ENCODE results near the gene EPHA1. TPM values are rescaled to one million over a fixed set of nuclear protein-coding genes. Genes with fewer than 3 reads are reported as not detected.
"Not testable (repeated sequence)": the region's sequence is repeated elsewhere in the genome, so short reads cannot be mapped to it uniquely, and the experiment has no call there.

EPHA1 gene
- total RNA-seq, 1 donor from 2014 or later: 0.07 TPM

DNA sequence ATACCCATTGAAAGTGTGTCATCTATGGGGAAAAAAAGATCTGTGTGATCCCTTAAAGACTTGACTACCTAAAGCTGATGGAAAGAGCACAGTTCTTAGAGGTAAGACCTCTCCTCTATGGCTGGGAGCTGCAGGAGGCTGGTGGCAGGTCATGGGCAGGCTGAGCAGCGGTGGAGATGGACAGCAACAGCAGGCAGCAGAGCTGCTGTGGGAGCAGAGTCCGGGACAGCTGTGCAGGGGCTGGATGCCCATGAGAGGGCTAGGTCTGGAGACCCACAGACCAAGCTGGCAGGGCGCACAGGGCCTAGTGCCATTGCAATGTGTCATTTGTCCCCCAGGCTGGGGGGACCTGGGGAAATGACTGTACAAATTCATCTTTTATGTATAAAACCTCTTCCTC, 13.4 kb upstream of the EPHA1 start:
- Mint-ChIP-seq H3K9me3 (no peaks in the 10 kb centered on the region), H3K27ac (no peak overlapping the region), H3K4me1 (ENCODE audit: low read depth) (peaks cover 5% of the 10 kb centered on the region), H3K36me3 (ENCODE audit: low read depth) (no peaks in the 10 kb centered on the region), H3K4me3 (ENCODE audit: low read depth) (no peak overlapping the region), H3K27me3 (ENCODE audit: low read depth) (peaks cover 12% of the 10 kb centered on the region)
- DNase-seq (ENCODE audit: low spot score): no peak
- intact Hi-C loops (cut with micrococcal nuclease): no loop called here

DNA sequence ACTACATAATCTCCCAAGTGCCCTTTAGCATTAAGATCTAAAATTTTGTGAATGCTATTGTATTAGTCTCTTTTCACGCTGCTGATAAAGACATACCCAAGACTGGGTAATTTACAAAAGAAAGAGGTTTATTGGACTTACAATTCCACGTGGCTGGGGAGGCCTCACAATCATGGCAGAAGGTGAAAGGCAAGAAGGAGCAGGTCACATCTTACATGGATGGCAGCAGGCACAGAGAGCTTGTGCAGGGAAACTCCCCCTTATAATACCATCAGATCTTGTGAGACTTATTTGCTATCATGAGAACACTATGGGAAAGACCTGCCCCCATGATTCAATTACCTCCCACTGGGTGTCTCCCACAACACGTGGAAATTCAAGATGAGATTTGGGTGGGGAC, 12.0 kb upstream of the EPHA1 start:
- H3K4me1 Mint-ChIP-seq (ENCODE audit: low read depth); H3K9me3 Mint-ChIP-seq; H3K36me3 Mint-ChIP-seq (ENCODE audit: low read depth); intact Hi-C loops (cut with micrococcal nuclease); H3K27ac Mint-ChIP-seq; H3K4me3 Mint-ChIP-seq (ENCODE audit: low read depth); DNase-seq (ENCODE audit: low spot score): not testable (repeated sequence)
- H3K27me3 Mint-ChIP-seq (ENCODE audit: low read depth): peaks cover 17% of the 10 kb centered on the region

DNA sequence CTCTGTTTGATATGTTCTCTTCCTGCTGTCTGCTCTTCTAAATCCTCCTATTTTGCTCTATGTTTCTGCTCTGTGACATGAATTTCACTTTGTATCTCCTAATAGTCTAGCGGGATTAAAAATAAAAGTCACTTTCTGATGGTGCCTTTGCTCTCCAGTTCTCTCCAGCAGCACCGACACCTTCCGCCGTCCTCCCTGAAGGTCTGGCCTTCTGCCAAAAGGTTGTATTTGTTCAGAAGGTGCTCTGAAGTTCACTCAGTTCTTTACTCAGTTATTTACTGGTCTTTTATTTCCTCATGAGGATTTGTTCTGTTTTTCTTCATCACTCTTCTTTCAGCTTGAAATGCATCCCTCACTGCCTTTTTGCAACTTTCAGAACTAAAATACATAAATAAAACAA, 11.2 kb upstream of the EPHA1 start:
- H3K4me3 Mint-ChIP-seq (ENCODE audit: low read depth): no peak overlapping the region
- H3K4me1 Mint-ChIP-seq (ENCODE audit: low read depth): no peaks in the 10 kb centered on the region
- no peak overlapping the region for H3K27ac Mint-ChIP-seq
- no peak for DNase-seq (ENCODE audit: low spot score)
- peaks cover 21% of the 10 kb centered on the region for H3K27me3 Mint-ChIP-seq (ENCODE audit: low read depth)
- H3K9me3 Mint-ChIP-seq: no peaks in the 10 kb centered on the region
- H3K36me3 Mint-ChIP-seq (ENCODE audit: low read depth): no peaks in the 10 kb centered on the region
- intact Hi-C loops (cut with micrococcal nuclease): no loop called here

DNA sequence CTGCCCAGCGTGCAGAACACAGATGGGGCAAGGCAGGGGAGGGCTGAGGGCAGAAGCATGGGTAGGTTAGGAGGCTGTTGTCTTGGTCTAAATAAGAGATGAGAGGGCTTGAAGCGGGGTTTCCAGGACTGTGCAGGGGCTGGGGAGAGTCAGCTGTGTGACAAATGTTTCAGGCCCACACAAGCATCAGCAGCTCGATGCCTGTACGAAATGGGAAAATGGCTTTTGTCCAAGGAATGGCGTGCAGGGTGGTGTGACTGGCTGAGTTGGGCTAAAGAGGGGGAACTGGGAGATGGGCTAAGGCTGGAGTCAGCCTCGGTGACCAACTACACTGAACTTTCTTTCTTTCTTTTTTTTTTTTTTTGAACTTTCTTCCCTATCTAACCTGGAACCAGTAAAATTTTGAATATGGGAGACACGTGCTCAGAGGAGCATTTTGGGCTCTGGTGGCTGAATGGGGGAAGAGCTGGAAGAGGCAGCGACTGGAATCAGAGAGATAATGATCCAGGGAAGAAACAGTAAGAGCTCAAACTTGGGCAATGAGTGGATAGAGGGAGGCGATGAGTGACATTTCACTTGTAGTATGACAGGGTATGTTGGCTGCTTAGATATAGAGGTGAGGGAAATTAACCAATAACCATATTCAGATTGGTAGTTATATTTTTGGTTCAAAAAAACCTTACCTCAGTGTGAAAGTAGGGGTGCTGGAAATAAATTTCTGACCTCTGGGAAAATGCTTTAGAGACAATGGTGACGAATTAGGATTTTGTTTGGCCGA, 10.2 kb upstream of the EPHA1 start:
- H3K27ac Mint-ChIP-seq: no peak overlapping the region
- peaks cover 25% of the 10 kb centered on the region for H3K27me3 Mint-ChIP-seq (ENCODE audit: low read depth)
- H3K4me3 Mint-ChIP-seq (ENCODE audit: low read depth): no peak overlapping the region
- no peaks in the 10 kb centered on the region for H3K9me3 Mint-ChIP-seq
- H3K36me3 Mint-ChIP-seq (ENCODE audit: low read depth): no peaks in the 10 kb centered on the region
- DNase-seq (ENCODE audit: low spot score): no peak
- intact Hi-C loops (cut with micrococcal nuclease): no loop called here
- no peaks in the 10 kb centered on the region for H3K4me1 Mint-ChIP-seq (ENCODE audit: low read depth)

DNA sequence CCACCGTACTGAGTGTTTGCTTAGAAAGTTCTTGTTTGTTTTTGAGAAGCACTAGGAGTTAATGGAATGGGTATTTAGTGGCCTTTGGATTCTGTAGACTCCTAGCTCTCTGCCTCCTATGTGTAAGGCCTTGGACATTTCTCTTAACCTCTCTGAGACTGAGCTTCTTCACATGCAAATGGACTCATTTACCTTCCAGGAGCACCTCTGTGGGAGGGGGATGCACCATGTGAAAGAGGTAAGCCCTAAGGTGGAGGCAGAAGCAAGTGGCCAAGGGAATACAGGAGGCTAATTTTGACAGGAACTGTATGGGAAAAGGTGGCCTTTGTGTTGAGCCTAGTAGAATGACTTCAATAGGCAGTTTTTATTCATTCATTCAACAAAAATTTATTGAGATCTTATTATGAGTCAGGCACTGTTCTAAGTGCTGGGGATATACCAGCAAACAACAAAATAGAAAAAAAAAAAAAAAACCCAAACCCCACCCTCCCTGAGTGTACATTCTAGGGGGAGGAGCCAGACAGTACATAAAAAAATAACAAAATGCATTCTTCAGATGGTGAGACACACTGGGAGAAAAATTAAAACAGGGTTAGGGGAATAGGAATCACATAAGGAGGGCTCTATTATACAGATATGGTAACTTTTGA, 9.2 kb upstream of the EPHA1 start:
- no peak for DNase-seq (ENCODE audit: low spot score)
- H3K4me3 Mint-ChIP-seq (ENCODE audit: low read depth): no peak overlapping the region
- intact Hi-C loops (cut with micrococcal nuclease): loop anchor here (2.0 kb wide), 1 partner anchor 37 kb away; the partner anchor contains the start of gene ZYX
- peaks cover 25% of the 10 kb centered on the region for H3K27me3 Mint-ChIP-seq (ENCODE audit: low read depth)
- H3K9me3 Mint-ChIP-seq: no peaks in the 10 kb centered on the region
- no peak overlapping the region for H3K27ac Mint-ChIP-seq
- H3K4me1 Mint-ChIP-seq (ENCODE audit: low read depth): no peaks in the 10 kb centered on the region
- H3K36me3 Mint-ChIP-seq (ENCODE audit: low read depth): no peaks in the 10 kb centered on the region

DNA sequence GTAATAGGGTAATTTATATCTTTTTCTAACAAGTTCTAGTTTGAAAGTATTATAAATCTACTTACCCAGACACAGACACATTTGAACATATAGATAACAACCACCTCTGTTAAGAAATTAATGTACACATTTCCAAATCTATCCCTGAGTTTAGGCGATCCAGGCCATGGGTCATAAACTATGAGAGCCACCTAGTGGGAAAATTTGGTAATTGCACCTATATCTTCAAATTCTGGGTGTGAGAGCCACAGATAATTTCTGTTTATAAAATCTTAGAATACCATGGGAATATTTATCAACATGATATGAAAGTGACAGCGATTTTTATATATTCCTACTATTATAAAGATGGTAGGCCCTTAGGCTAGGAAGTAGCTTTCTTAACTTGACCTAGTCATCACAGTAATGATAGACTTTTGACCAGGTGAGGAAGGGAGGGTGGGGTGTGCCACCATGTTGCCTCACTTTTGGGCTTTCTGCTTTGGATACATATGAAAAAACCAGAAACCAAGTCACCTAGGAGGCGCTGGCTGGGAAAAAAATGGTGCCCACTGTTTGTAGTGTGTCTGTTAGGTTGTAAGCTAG, 8.0 kb upstream of the EPHA1 start:
- no peak overlapping the region for H3K27ac Mint-ChIP-seq
- H3K4me1 Mint-ChIP-seq (ENCODE audit: low read depth): no peaks in the 10 kb centered on the region
- intact Hi-C loops (cut with micrococcal nuclease): loop anchor here (1.0 to 2.0 kb wide), 3 partner anchors 36 to 408 kb away; partner anchors contain the start of gene ZYX
- H3K9me3 Mint-ChIP-seq: no peaks in the 10 kb centered on the region
- H3K27me3 Mint-ChIP-seq (ENCODE audit: low read depth): peaks cover 26% of the 10 kb centered on the region
- DNase-seq (ENCODE audit: low spot score): no peak
- H3K4me3 Mint-ChIP-seq (ENCODE audit: low read depth): no peak overlapping the region
- H3K36me3 Mint-ChIP-seq (ENCODE audit: low read depth): no peaks in the 10 kb centered on the region

DNA sequence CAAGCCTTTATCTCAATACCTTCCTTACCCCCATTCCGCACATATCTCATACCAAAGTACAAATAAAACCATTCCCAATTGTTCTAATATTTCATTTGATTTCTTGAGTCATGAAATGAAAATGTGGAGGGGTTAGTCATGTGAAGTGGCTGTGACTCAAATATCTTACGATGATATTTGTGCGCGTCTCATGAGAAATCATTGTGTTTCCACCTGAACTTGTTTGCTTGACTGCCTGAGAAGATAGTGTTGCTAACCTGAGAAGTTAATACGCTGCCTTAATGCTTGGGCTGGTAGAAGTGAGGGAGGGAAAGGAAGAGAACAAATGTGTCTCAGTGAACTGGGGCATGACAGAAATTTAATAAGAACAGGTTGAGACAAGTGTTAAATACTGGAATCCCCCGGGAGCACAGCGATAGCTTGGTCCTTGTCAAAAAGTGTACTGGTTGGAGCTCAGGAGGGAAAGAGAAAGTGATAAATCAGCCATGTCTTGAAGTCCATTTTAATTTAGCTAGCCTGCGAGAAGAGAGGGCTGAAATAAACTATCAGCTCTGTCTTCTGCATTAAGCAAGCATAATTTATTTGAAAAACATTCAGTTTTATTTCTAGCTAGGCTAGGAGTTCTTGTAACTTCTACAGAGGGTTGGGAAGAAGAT, 7.2 kb upstream of the EPHA1 start:
- no peak overlapping the region for H3K4me3 Mint-ChIP-seq (ENCODE audit: low read depth)
- H3K36me3 Mint-ChIP-seq (ENCODE audit: low read depth): no peaks in the 10 kb centered on the region
- DNase-seq (ENCODE audit: low spot score): no peak
- peaks cover 26% of the 10 kb centered on the region for H3K27me3 Mint-ChIP-seq (ENCODE audit: low read depth)
- intact Hi-C loops (cut with micrococcal nuclease): loop anchor here (1.0 to 2.0 kb wide), 3 partner anchors 35 to 408 kb away; partner anchors contain the start of gene ZYX
- H3K27ac Mint-ChIP-seq: no peak overlapping the region
- H3K9me3 Mint-ChIP-seq: no peaks in the 10 kb centered on the region
- H3K4me1 Mint-ChIP-seq (ENCODE audit: low read depth): no peaks in the 10 kb centered on the region

DNA sequence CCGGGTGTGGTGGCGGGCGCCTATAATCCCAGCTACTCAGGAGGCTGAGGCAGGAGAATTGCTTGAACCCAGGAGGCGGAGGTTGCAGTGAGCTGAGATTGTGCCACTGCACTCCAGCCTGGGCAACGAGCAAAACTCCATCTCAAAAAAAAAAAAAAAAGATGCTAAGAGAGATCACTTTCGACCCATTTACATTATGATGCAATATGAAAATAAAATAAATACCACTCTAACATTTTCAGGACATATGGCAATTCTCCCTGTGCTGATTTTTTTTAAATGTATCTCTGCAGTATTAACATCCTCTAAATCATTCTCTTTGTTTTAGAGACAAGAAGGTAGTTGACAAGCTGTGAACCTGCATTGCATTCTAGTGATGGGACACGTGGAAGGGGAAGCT, 6.6 kb upstream of the EPHA1 start:
- H3K9me3 Mint-ChIP-seq; H3K27ac Mint-ChIP-seq; DNase-seq (ENCODE audit: low spot score); H3K4me3 Mint-ChIP-seq (ENCODE audit: low read depth); H3K4me1 Mint-ChIP-seq (ENCODE audit: low read depth); H3K36me3 Mint-ChIP-seq (ENCODE audit: low read depth); intact Hi-C loops (cut with micrococcal nuclease): not testable (repeated sequence)
- peaks cover 30% of the 10 kb centered on the region for H3K27me3 Mint-ChIP-seq (ENCODE audit: low read depth)

DNA sequence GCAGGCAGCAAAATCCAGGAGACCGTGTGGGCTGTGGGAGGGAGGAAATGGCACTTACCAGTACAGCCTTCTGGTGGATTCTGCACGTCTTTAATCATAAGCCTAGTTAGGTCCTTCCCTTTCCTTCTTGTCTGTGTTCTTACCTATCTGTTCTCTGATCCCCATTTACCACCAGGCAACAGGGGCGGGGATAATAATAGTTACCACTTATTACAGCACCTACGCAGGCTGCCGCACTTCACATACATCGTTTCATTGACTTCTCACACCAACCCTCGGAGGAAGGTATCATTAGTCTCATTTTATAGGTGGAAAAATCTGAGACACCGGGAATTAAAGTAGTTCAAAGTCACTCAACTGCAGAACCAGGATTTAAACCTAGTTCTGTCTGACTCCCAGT, 4.5 kb upstream of the EPHA1 start:
- Mint-ChIP-seq H3K36me3 (ENCODE audit: low read depth) (no peaks in the 10 kb centered on the region), H3K4me3 (ENCODE audit: low read depth) (no peak overlapping the region), H3K4me1 (ENCODE audit: low read depth) (peaks cover 11% of the 10 kb centered on the region), H3K27me3 (ENCODE audit: low read depth) (peaks cover 22% of the 10 kb centered on the region), H3K27ac (no peak overlapping the region), H3K9me3 (no peaks in the 10 kb centered on the region)
- no peak for DNase-seq (ENCODE audit: low spot score)
- intact Hi-C loops (cut with micrococcal nuclease): no loop called here

DNA sequence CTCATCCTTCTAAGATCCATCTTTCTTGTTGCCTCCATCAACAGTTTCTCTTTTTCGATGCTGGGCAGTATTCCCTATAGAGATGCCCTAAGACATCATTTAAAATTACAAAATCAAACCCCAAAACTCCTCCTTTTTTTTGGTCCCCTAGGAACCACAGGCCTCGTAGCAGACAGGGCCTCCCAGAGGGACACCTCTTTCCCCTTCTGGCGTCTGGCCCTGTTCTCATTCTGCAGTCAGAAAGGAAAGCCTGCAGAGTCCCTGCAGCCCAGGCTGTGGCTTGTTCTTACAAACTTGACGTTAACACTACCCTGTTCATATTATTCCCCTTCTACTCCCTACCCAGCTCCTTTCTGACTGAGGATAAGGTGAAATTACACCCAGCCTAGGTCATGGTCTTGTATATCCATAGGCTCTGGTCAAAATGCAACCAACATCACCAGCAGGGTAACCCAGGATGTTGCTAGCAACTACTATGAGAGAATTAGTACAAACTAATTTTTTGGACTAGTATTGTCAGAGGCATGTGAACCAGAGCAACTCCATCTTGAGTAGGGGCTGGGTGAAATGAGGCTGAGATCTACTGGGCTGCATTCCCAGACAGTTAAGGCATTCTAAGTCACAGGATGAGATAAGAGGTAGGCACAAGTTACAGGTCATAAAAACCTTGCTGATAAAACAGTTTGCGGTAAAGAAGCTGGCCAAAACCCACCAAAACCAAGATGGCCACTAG, 3.5 kb upstream of the EPHA1 start:
- no peak for DNase-seq (ENCODE audit: low spot score)
- H3K27ac Mint-ChIP-seq: no peak overlapping the region

DNA sequence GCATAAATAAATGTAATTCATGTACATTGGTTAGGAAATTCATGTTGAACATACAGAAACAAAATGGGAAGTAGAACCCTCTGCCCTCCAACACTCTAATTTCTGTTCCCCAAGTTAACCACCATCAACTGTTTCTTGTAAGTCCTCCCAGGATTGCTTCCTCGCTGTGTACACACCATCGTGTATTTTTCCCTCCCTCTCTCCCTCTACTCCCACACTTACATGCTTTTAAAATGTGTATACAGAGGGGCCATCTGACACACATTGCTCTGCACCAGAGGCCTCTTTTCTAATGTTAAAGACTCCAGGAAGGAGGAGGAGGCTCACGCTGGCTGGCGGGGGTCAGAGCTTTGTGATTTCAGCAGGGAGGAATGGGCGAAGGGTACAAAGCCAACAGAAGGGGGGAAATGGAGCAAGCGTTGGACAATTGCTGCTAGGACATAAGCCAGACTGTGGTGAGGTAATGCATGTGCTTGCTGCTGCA, 1.9 kb upstream of the EPHA1 start:
- no peaks in the 10 kb centered on the region for H3K36me3 Mint-ChIP-seq (ENCODE audit: low read depth)
- peaks cover 29% of the 10 kb centered on the region for H3K27me3 Mint-ChIP-seq (ENCODE audit: low read depth)
- H3K9me3 Mint-ChIP-seq: no peaks in the 10 kb centered on the region
- H3K4me3 Mint-ChIP-seq (ENCODE audit: low read depth): peak overlapping the region; percentile 2
- no peak overlapping the region for H3K27ac Mint-ChIP-seq
- no peak for DNase-seq (ENCODE audit: low spot score)
- peaks cover 23% of the 10 kb centered on the region for H3K4me1 Mint-ChIP-seq (ENCODE audit: low read depth)
- intact Hi-C loops (cut with micrococcal nuclease): no loop called here

More for the DNA sequence above, 3.5 kb upstream of the EPHA1 start:
- Mint-ChIP-seq H3K36me3 (ENCODE audit: low read depth) (no peaks in the 10 kb centered on the region), H3K9me3 (no peaks in the 10 kb centered on the region), H3K4me1 (ENCODE audit: low read depth) (peaks cover 21% of the 10 kb centered on the region), H3K4me3 (ENCODE audit: low read depth) (no peak overlapping the region), H3K27me3 (ENCODE audit: low read depth) (peaks cover 29% of the 10 kb centered on the region)
- intact Hi-C loops (cut with micrococcal nuclease): no loop called here

DNA sequence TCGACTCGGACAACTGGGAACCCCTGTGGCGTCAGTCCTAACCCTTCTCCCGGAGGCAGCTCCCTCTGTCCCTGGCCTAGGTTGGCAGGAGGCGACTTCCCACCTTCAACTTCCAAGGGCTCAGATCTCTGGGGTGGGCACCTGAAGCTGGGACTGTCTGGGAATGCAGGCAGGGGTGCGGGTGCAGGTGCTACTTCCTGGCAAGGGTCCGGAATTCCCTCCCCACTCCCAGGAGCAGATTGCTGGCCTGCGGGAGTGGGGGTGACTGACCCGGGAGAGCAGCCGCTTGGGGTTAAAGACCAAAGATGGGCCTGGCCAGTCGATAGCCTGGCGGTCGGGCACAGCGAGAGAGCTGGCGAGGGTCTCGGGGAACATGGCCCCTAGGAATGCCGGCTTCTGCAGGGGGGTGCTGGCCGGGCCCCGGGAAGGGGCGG, 387 bp downstream of the EPHA1 start:
- DNase-seq (ENCODE audit: low spot score): no peak
- Mint-ChIP-seq H3K9me3 (no peaks in the 10 kb centered on the region), H3K4me3 (ENCODE audit: low read depth) (no peak overlapping the region), H3K4me1 (ENCODE audit: low read depth) (peaks cover 23% of the 10 kb centered on the region), H3K27me3 (ENCODE audit: low read depth) (peaks cover 34% of the 10 kb centered on the region), H3K27ac (no peak overlapping the region), H3K36me3 (ENCODE audit: low read depth) (no peaks in the 10 kb centered on the region)
- intact Hi-C loops (cut with micrococcal nuclease): loop anchor here (1.0 to 2.0 kb wide), 2 partner anchors 29 to 167 kb away; no protein-coding TSS in a partner anchor
